ENCODE data around the gene TWIST2. TPM values are rescaled to one million over a fixed set of nuclear protein-coding genes. Genes with fewer than 3 reads are reported as not detected.

The TWIST2 gene
- total RNA-seq, 1 experiment from 2014 or later, result 34.3 TPM

DNA sequence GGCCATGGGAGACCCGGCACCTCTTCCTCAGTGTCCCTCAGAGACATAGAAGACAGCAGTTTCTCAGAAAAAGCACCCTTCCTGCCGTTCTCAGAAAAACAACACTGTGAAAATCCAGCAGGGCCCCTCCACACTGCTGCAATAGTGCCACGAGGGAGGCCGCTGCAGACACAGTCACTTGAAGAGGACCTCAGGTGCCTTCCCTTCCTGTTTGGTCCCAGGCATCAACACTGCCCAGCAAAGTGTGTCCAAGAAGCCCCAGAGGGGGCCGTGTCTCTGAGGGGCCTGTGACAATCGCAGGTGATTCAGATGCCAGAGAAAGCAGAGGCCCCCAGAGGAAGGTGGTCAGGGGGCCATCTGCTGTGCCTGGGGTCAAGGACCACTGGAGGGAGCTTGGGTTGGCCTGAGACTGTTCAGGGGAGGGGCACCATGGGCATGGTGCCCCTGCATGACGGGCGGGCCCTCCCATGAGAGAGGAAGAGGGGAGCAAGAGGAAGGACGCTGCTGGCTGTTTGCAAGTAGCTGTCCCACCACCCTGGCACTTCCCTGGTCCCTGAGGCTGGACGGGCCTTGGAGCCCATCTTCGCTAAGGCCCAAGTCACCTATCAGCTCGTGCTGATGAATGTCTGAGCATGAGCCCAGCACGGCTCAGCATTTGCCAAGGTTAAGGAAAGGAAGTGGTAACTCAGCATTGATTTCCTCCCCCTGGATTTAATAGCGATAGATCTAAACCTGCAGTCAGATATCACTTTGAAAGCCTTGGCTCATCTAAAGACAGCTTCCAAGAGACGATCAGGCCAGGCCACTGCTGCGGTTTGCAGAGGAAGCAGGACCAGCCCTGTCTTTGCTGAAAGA is 9.1 kb downstream of the TWIST2 start:
- DNase-seq (ENCODE audit: low read depth), result no peak

DNA sequence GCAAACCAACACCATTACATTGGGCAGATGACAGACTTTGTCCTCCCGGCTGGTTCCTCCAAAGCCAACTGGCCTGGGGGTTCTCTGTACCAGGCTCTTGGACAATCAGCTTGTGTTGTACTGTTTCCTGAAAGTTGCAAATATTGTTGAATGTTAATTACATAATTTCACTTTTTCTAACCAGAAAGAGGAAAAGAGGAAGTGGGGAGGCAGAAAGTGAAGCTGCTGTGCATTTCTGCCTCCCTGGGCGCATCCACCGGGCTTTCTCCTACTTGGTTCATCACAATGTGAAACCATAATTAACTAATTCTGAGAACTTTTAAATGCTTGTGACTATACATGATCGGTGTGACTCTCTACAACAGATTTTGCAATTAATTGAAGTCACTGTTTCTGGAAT is 10.1 kb downstream of the TWIST2 start:
- no peak for DNase-seq (ENCODE audit: low read depth)

DNA sequence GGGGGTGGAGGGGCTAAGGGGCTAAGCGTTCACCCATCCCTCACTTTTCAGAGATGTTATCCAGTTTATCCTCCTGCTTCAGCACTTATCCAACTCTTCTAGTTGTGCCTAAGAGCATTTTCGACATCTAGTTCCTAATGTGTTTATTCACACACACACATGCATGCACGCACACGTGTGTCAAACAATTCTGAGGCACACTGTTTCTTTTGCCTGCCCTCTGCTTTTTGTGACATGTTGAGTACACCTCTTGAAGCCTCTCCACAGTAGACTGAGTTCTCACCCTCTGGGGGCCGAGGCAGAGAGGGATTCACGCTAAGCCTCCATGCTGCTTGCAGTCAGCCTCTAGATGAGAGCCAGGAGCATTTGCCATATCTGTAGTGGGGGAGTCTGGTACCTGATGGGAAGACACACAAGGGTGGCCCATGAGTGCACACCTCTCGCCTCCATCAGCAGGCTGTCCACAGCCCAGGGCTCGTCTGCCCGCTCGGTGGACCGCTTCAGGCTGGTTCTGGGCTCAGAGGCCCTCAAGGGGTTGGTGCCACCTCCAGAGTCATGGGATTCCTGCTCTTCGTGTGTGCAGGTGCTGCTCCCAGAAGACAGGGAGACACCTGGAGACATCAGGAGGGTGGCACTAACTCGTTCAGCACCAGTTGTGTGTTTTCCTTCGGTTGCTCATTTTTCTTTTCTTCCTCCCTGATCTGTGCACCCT is 11.9 kb downstream of the TWIST2 start:
- DNase-seq (ENCODE audit: low read depth), result no peak

DNA sequence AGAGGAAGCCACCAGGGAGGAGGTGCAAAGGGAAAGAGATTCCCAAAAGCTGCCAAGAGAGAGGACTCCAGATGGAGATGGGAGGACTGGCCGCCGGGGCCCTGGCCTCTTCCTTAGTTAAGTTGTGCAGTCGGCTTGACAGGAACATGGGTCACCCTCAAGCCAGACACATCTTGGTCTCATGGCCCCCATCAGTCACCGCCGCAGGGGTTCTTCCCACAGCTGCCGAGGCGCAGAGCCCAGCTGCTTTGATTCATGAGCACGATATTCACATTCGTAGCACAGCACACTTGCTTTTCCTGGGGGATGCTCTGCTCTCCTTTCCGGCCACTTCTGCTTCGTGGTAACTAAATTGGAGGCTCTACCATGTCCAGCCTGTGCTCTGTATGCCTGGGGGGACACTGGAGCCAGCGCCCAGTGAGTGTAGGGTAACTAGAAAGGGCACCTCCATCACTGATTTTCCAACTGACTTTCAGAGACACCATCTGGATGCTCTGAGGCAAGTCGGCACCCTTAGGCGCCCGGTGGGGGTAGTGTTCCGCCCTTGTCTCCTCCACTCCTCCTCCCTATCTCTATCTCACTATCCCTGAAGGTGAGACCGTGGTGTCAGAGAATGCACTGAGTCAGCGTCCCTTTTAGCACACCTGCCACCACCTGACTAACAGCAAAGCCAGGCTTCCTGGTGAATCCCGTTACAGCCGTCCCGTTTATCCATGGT is 13.3 kb downstream of the TWIST2 start:
- DNase-seq (ENCODE audit: low read depth), result no peak

DNA sequence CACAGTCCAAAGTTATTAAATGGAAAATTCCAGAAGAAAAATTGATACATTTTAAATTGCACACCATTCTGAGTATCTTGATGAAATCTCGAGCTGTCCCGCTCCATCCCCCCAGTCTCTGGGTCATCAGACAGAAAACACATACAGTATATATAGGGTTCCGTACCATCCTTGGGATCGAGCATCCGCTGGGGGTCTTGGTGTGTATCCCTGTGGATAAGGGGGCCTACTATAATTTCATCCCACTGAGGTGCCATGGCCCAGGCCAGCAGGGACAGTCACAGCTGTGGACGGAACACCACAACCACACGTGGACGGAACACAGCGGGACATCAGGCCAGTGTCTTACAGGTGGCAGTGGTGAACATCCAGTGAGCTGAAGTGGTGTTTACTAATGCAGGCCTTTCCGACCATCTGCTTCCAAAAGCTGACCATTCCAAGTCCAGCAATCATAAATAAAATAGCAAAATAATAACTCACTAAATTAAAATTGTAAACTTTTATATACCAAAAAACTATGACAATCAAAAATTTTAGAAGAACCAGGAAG is 14.0 kb downstream of the TWIST2 start:
- DNase-seq (ENCODE audit: low read depth), result no peak

DNA sequence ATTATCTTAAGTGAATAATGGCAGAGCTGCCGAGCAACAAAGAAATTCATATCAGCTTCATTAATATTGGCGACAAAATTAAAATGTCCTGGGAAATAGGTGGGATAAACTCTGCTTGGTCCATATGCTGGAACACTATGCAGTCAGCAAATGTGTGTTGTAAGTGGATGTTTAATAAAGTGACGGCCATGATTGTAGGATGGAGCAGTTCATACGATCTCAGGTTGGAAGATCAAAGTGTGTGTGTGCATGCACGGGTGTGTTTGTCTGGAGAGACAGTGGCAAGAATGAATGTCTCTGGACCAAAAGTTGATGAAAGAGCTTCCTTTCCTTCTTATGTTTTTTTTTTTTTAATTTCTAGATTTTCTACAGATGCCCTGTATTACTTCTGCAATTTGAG is 14.8 kb downstream of the TWIST2 start:
- DNase-seq (ENCODE audit: low read depth), result no peak

DNA sequence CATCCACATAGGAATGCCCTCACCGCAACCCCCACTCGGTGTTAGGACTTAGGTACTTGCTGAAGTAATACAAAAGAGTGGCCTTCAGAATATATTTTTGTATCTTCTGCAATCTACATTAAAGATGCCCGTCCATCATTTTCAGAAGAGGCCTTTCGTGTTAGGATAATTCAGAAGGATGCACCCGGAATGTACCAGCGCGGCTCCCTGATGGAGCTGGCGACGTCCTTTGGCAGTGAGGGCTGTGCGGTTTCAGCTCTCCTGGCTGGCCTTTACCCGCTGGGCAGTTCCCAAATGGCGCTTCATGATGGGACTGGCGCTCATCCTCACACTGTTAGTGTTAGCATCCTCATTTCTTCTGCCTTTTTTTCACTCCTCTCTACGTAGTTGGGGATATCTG is 15.3 kb downstream of the TWIST2 start:
- DNase-seq (ENCODE audit: low read depth), result no peak

DNA sequence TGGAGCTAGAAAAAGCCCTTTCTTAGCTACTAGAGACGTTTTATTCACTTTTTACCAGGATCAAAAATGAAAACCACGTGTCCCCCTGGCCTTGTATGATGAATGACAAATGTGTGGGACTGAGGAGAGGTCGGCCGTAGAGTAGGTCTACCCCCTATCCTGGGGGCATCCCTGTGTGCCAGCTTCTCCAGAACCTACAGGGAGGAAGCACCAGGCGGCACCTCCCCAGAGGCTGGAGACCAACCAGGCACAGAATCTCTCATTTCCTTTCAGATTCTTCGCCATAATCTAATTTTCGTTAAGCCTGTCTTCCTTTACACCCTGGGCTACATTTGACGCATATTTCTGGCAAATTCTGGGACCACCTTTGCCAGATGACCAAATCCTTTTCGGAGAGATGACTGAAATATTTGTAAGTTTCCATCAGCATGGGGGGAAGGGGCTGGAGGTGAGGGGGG is 15.9 kb downstream of the TWIST2 start:
- DNase-seq (ENCODE audit: low read depth), result peak; percentile 25

DNA sequence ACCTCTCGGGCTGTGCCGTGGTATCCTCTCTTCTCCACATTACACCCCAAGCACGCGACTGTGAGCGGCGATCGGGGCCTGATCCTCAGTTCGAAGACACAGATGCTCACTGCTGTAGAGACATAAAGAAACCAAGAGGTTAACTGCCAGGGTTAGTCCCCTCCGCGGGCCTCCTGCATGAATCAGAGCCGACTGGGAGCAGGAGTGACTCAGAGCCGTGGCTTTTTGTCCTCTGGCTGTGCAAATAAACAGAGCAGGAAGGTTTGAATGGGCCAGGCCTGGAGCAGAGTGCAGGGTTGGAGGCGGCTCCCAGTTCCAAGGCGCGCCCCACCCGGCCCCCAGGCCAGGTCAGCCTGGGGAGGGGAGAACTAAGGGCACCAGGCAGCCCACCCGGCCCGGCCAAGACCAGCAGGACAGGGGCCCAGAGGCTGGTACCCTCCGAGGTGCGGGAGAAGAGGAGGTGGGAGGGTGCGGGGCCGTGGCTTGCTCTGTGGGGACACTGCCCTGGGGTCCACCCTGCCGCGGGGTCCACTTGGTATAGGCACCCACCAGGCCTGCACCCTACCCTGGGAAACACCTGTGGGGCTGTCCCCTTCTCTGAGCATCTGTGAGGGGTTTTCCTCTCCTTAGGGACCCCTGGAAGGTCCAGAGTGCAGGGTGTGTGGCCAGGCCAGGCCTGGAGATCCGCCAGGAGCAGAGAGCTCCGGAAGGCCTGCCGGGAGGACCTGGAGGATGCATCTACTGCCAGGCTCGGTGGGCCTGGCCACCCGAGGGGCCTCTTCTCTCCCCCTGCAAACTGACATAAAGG is 16.5 kb downstream of the TWIST2 start:
- peak; percentile 96 for DNase-seq (ENCODE audit: low read depth)

DNA sequence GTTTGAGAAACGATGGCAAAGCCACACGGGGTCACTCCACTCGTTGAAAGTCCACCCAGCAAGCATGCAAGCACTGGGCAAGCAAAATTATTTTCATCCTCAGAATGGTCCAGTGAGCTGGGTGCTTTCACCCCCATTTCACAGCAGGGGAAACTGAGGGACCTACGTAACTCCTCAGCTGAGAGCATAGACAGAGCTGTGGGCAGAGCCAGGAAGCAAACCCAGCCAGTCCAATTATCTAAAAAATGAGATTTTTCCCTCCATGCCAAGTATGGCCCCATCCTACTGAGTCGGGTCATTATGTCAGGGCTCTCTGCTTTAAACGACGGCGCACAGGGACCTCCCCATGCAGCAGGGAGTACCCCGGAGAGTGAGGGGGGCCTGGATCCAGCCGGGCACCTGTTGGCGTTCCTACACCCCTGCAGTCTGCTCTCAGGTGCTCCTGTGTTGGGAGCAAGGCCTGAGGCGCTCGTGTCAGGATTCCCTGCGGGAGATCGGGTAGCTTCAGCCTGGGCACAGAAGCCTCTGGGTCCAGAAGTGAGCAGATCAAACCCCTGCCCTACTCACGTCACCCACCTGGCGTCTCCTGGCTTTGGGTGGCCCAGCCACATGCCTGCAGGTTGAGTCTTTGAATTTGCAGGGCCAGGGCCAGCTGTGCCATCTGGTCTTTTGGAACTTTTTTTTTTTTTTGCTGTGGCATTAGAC is 17.3 kb downstream of the TWIST2 start:
- no peak for DNase-seq (ENCODE audit: low read depth)

DNA sequence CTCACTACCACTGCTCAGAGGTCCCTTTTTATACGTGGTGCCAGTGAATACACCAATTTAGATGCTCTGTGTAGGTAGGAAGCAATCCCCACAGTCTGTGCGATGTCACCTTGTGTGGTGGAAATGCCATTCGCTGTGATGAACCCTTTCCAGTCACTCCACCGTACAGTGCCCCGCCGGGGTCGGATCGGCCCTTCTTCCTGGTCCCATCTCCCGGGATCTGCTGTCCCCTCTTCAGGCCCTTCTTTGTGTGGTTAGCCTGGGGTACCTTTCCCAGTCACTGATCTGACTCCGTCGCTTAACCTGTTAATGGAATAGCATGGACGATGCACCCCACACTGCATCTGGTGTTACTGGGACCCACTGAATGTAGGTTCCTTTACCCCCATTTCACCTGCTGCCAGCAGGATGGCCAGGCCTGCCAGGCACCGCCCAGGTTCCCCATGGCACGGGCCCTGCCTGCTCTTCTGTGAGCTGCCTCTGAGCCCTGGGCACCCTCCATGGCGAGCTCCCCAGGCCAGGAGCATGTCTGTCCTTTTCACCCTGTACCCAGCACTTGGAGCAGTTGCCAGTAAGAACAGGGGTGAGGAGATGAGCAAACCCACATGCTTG is 18.0 kb downstream of the TWIST2 start:
- DNase-seq (ENCODE audit: low read depth), result no peak

DNA sequence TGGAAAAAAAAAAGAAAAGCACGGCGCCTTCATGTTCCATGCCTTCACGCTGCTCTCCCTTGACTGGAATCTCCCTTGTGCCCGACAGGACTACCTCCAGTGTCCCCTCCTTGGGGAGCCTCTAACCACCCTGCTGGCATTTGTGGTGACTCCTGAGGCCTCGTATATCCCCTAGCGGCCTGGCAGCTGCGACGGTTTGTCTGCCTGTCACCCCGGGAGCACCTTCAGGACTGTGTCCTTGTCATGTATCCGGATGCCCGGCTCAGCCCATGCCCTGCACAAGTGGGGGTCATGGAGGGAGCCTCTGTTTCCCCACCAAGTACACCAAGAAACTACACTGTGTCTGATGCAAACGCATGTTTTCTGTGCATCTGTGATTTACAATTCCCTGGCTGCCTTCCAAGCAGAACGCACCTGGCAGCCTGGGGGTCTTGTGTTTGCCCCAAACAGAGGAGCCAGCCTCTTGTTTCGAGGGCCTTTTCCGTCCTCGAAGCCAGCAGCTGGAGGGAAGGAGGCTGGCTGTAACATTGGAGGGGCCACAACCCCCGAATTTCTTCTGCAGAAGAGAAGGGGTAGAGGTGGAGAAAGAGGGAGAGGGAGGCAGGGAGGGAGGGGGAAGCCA is 18.9 kb downstream of the TWIST2 start:
- DNase-seq (ENCODE audit: low read depth), result no peak

DNA sequence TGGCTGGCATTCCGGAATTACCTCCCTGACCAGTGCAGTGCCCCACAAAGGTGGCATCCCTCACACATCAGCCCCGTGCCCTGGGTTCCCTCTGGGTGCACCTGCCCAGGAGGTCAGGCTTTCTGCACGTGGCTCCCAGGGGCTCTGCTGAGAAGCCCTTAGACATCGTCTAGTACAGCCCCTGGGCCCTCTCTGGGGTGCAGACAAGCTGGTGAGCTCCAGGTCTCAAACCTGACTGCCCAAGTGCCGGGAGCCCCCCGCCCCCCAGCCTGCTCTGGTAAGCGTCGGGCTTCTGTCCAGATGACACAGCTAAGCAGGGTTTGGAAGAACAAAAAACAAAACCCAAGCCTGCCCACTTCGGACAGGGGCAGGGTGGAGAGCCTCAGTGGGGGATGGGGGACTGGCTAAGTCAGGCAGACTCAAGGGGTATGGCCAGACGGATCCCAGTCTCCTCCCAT is 20.2 kb downstream of the TWIST2 start:
- DNase-seq (ENCODE audit: low read depth), result no peak

DNA sequence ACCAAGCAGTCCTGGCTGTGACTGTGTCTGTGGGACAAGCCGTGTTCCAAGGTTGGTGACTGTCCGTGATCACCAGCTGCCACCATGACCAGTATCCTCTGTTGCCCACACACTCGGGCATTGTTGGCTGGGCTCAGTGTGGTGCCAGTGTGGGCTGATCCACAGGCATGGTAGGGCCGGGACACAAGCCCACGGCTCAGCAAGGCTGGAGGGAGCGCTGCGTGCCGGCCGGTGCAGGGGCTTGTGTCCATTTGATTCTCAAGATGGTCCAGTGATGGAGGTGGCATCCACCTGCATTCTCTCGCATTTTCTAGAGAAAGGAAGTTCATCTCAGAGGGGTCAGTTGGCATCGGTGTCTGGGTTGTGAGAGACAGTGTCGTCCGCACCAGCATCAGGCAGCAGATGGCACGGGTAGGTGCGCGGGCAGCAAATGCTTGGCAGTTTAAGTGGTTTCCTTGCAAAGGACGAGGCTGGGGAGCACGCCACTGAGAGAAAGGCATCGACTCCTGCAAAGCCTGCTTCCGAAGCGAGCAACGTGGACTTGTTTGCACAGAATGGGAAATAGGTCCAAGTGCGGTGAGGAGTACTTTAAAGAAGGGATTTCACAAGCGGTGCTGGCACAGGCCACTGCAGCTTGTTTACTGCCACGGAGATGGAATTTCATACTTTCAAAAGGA is 20.9 kb downstream of the TWIST2 start:
- no peak for DNase-seq (ENCODE audit: low read depth)

DNA sequence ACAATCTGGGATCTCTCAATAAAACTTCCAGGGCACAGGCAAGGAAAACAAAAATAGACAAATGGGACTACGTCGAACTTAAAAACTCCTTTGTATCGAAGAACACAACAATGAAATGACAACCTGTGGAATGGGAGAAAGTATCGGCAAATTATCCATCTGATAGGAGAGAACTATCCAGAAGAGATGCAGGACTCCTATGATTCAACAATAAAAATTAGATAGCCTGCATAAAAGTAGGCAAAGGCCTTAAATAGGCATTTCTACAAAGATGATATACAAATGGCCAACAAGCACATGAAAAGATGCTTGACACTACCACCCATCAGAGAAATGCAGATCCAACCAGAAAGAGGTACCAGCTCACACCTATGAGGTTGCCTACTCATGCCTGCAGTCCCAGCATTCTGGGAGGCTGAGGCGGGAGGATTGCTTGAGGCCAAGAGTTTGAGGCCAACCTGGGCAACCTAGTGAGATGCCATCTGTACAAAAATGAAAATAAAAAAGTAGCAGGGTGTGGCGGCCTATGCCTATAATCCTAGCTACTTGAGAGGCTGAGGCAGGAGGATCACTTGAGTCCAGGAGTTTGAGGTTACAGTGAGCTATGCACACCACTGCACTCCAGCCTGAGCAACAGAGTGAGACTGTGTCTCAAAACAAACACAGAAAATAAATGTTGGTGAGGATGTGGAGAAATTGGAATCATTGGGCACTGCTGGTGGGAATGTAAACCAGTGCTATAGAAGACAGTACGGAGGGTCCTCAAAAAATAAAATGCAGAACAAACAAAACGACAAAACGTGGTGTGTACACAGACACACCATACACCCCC is 21.6 kb downstream of the TWIST2 start:
- DNase-seq (ENCODE audit: low read depth), result no peak

DNA sequence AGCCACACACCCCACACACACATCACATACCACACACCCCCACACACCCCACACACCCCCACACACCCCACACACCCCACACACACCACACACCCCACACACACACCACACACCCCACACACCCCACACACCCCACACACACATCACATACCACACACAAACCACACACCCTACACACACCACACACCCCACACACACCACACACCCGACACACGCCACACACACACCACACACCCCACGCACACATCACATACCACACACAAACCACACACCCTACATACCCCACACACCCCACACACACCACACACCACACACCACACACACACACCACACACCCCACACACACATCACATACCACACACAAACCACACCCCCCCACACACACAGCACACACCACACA is 22.4 kb downstream of the TWIST2 start:
- no peak for DNase-seq (ENCODE audit: low read depth)

DNA sequence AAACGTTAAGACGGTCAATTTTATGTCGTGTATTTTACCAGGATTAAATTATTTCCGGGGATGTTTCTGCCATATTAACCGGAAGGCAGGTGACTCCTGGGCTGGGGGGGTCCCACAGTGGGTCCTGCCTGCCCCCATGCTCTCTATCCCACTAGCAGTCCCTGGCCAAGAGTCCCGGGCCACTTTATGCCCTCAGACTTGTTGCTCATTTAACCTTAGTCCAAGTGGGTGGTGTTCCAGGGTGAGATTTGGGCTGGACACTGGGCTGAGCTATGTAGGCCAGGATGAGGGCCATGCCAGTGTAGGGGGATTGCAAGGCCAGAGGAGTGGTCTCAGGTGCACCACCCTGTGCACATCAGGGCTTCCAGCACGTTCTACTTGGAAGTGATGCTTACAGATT is 24.1 kb downstream of the TWIST2 start:
- no peak for DNase-seq (ENCODE audit: low read depth)

Measured in Daoy (cell line).